ENCODE results near the gene IDH3G.

- no peak for TF ChIP-seq CTCF (IDR thresholded peaks at IDR 0.05)
- TF ChIP-seq POLR2A (IDR thresholded peaks at IDR 0.05) = no peak
Observed at GRCh38 chrX:153800177-153800722, 6.1 kb upstream of the IDH3G start.

Data from testis (tissue), 2 donors.